H9 (cell line): Measurements from ENCODE around the gene KIRREL3. TPM values are rescaled to one million over a fixed set of nuclear protein-coding genes. Genes with fewer than 3 reads are reported as not detected.

Experiments used
- DNase-seq: peaks from one replicate; pipeline ENCODE4 v3.0.0-alpha.2; 2017
- H2AFZ ChIP-seq: one replicate; pipeline ENCODE4 v1.6.1; 2013; ENCODE audit warnings: mild to moderate bottlenecking, low read length, control low read depth, moderate library complexity
- H2AK5ac ChIP-seq: 2 replicates; pipeline ENCODE4 v1.6.1; 2013; ENCODE audit warnings: low read length, control low read depth, mixed read lengths; ENCODE audit not compliant: insufficient read length
- H2BK120ac ChIP-seq: one replicate; pipeline ENCODE4 v1.6.1; 2013; ENCODE audit warnings: low read depth, mild to moderate bottlenecking, low read length, control low read depth, inconsistent platforms; ENCODE audit not compliant: poor library complexity, severe bottlenecking
- H2BK12ac ChIP-seq: 2 replicates; pipeline ENCODE4 v1.6.1; 2013; ENCODE audit warnings: low read length, control low read depth, mixed read lengths, low read depth; ENCODE audit not compliant: insufficient read length
- H2BK15ac ChIP-seq: 2 replicates; pipeline ENCODE4 v1.6.1; 2013; ENCODE audit warnings: low read depth, low read length, control low read depth
- H2BK20ac ChIP-seq: one replicate; pipeline ENCODE4 v1.6.1; 2013; ENCODE audit warnings: low read depth, mild to moderate bottlenecking, low read length, control low read depth, inconsistent platforms; ENCODE audit not compliant: poor library complexity, severe bottlenecking
- H2BK5ac ChIP-seq: 2 replicates; pipeline ENCODE4 v1.6.1; 2013; ENCODE audit warnings: low read length, control low read depth, mixed read lengths; ENCODE audit not compliant: insufficient read length
- H3K14ac ChIP-seq: 2 replicates; pipeline ENCODE4 v1.6.1; 2013; ENCODE audit warnings: low read length, control low read depth; ENCODE audit not compliant: insufficient read depth
- H3K18ac ChIP-seq: 2 replicates; pipeline ENCODE4 v1.6.1; 2013; ENCODE audit warnings: low read depth, mild to moderate bottlenecking, mixed read lengths, low read length, control low read depth; ENCODE audit not compliant: insufficient read length
- H3K23ac ChIP-seq: 2 replicates; pipeline ENCODE4 v1.6.1; 2013; ENCODE audit warnings: low read length, control low read depth, mixed read lengths, low read depth; ENCODE audit not compliant: insufficient read length
- H3K23me2 ChIP-seq: 2 replicates; pipeline ENCODE4 v1.6.1; 2013; ENCODE audit warnings: low read depth, mild to moderate bottlenecking, mixed read lengths, low read length, control low read depth; ENCODE audit not compliant: insufficient read length, poor library complexity, severe bottlenecking
- H3K27ac ChIP-seq: 2 replicates; pipeline ENCODE4 v1.5.1; 2013; ENCODE audit warnings: low read length, control low read depth, mixed read lengths, low read depth; ENCODE audit not compliant: insufficient read length
- H3K27me3 ChIP-seq: 2 replicates; pipeline ENCODE4 v1.6.1; 2013; ENCODE audit warnings: low read length, control low read depth, inconsistent platforms; ENCODE audit not compliant: insufficient read depth
- H3K4ac ChIP-seq: 2 replicates; pipeline ENCODE4 v1.6.1; 2013; ENCODE audit warnings: low read depth, mild to moderate bottlenecking, control low read depth, inconsistent platforms, low read length, moderate library complexity
- H3K4me1 ChIP-seq: 2 replicates; pipeline ENCODE4 v1.6.1; 2013; ENCODE audit warnings: low read length, control low read depth, inconsistent platforms; ENCODE audit not compliant: insufficient read depth
- H3K4me2 ChIP-seq: 2 replicates; pipeline ENCODE4 v1.6.1; 2013; ENCODE audit warnings: low read length, control low read depth, mixed read lengths; ENCODE audit not compliant: insufficient read length, insufficient read depth
- H3K56ac ChIP-seq: 2 replicates; pipeline ENCODE4 v1.6.1; 2013; ENCODE audit warnings: low read depth, mild to moderate bottlenecking, mixed read lengths, low read length, control low read depth; ENCODE audit not compliant: insufficient read length
- H3K79me1 ChIP-seq: 2 replicates; pipeline ENCODE4 v1.6.1; 2013; ENCODE audit warnings: low read depth, mild to moderate bottlenecking, moderate library complexity, low read length, control low read depth, inconsistent platforms; ENCODE audit not compliant: insufficient read depth, poor library complexity, severe bottlenecking
- H3K79me2 ChIP-seq: 2 replicates; pipeline ENCODE4 v1.6.1; 2013; ENCODE audit warnings: low read length, control low read depth, inconsistent platforms; ENCODE audit not compliant: insufficient read depth
- H3K9ac ChIP-seq: 2 replicates; pipeline ENCODE4 v1.6.1; 2013; ENCODE audit warnings: low read length, control low read depth, mixed read lengths; ENCODE audit not compliant: insufficient read length; ENCODE audit errors: extremely low read depth
- H3K9me3 ChIP-seq: one replicate; pipeline ENCODE4 v1.6.1; 2013; ENCODE audit warnings: low read depth, low read length, inconsistent platforms; ENCODE audit not compliant: control insufficient read depth
- H3T11ph ChIP-seq: one replicate; pipeline ENCODE4 v1.6.1; 2013; ENCODE audit warnings: mild to moderate bottlenecking, low read length, control low read depth, inconsistent platforms
- H4K20me1 ChIP-seq: one replicate; pipeline ENCODE4 v1.6.1; 2013; ENCODE audit not compliant: control insufficient read depth, insufficient read length, insufficient read depth
- H4K5ac ChIP-seq: 2 replicates; pipeline ENCODE4 v1.6.1; 2013; ENCODE audit warnings: low read depth, mild to moderate bottlenecking, mixed read lengths, low read length, control low read depth; ENCODE audit not compliant: insufficient read length
- H4K8ac ChIP-seq: replicated peaks from 2 replicates; pipeline ENCODE4 v1.6.1; 2013; ENCODE audit warnings: low read length, control low read depth, mixed read lengths, low read depth; ENCODE audit not compliant: insufficient read length
- H4K91ac ChIP-seq: 2 replicates; pipeline ENCODE4 v1.6.1; 2013; ENCODE audit warnings: low read depth, mild to moderate bottlenecking, moderate library complexity, mixed read lengths, low read length, control low read depth; ENCODE audit not compliant: insufficient read length
- H3K27ac Mint-ChIP-seq, 3 experiments: 2 replicates in 2 of 3; 3 replicates in 1 of 3; pipeline ENCODE4 v1.8.0; 2020 to 2021; ENCODE audit warnings: mixed read lengths in 3 of 3, mild to moderate bottlenecking in 1 of 3, moderate library complexity in 1 of 3
- H3K27me3 Mint-ChIP-seq: 2 replicates; pipeline ENCODE4 v1.8.0; 2021; ENCODE audit warnings: low read depth, mild to moderate bottlenecking, moderate library complexity, mixed read lengths
- H3K36me3 Mint-ChIP-seq, 3 experiments: 2 replicates in 2 of 3; 3 replicates in 1 of 3; pipeline ENCODE4 v1.8.0; 2020 to 2021; ENCODE audit warnings: low read depth in 3 of 3, mixed read lengths in 3 of 3; ENCODE audit not compliant: insufficient read depth in 1 of 3
- H3K4me1 Mint-ChIP-seq, 2 experiments: 2 replicates each; pipeline ENCODE4 v1.8.0; 2020; ENCODE audit warnings: mixed read lengths in 2 of 2
- H3K4me3 Mint-ChIP-seq, 2 experiments: 2 replicates in 1 of 2; 3 replicates in 1 of 2; pipeline ENCODE4 v1.8.0; 2020 to 2021; ENCODE audit warnings: mild to moderate bottlenecking in 2 of 2, mixed read lengths in 2 of 2, moderate library complexity in 1 of 2
- H3K9me3 Mint-ChIP-seq, 2 experiments: 2 replicates in 1 of 2; 3 replicates in 1 of 2; pipeline ENCODE4 v1.8.0; 2020; ENCODE audit warnings: mild to moderate bottlenecking in 2 of 2, mixed read lengths in 2 of 2, moderate library complexity in 1 of 2
- CTCF ChIP-seq: fragments of 200-600 bp; sonication (generic); conservative IDR thresholded peaks from 3 replicates; pipeline ENCODE4 v1.8.0; 2021; ENCODE audit warnings: antibody characterized with exemption, mild to moderate bottlenecking
- WGBS: extraction: QIAGEN DNeasy Blood & Tissue Kit; methylation state at CpG from one replicate; pipeline ENCODE4 v1.1.7; 2013; ENCODE audit warnings: missing lambda C conversion rate, low lambda C conversion rate, mixed read lengths; ENCODE audit not compliant: insufficient read length; ENCODE audit errors: extremely low coverage; 5-methylcytosine and 5-hydroxymethylcytosine counted together
- total RNA-seq: library from RNA; stranded (reverse); gene quantifications from 2 replicates; pipeline ENCODE4 v1.2.1, GENCODE V29; 2021

Gene KIRREL3
- total RNA-seq, 1 experiment from 2014 or later: 0.17 TPM

GRCh38 chr11:126839496-126839895 is 161.1 kb downstream of the KIRREL3 start:
- H3K79me1 ChIP-seq: no peaks in the 10 kb centered on the region
- WGBS: no CpG with 5 or more reads among the region's 7 CpGs
- no peak overlapping the region for H4K8ac ChIP-seq
- H2BK12ac ChIP-seq: no peak overlapping the region
- no peak overlapping the region for H3K4ac ChIP-seq
- H3K23me2 ChIP-seq: no peaks in the 10 kb centered on the region
- H3K27me3 ChIP-seq: no peaks in the 10 kb centered on the region
- H4K5ac ChIP-seq: no peak overlapping the region
- no peak overlapping the region for H3T11ph ChIP-seq
- no peak overlapping the region for H3K18ac ChIP-seq
- peaks cover 6% of the 10 kb centered on the region for H3K27me3 Mint-ChIP-seq
- H4K20me1 ChIP-seq: no peaks in the 10 kb centered on the region
- no peak overlapping the region for H2AK5ac ChIP-seq
- H3K79me2 ChIP-seq: no peaks in the 10 kb centered on the region
- peaks cover 3 to 6% of the 10 kb centered on the region in 2 experiments for H3K9me3 Mint-ChIP-seq
- no peak overlapping the region for H2BK15ac ChIP-seq
- no peak overlapping the region for H3K9ac ChIP-seq
- H3K14ac ChIP-seq: no peak overlapping the region
- H2BK20ac ChIP-seq: no peak overlapping the region
- H3K4me3 Mint-ChIP-seq: no peak overlapping the region
- H3K36me3 Mint-ChIP-seq: peaks cover 2 to 7% (median 3%) of the 10 kb centered on the region in 3 experiments; a peak in 3 of 7 replicates
- no peak overlapping the region for H3K4me2 ChIP-seq
- no peak overlapping the region for H2BK120ac ChIP-seq
- H3K23ac ChIP-seq: no peak overlapping the region
- H2AFZ ChIP-seq: no peak overlapping the region
- no peak overlapping the region for H3K56ac ChIP-seq
- no peak for DNase-seq
- no peaks in the 10 kb centered on the region for H3K4me1 Mint-ChIP-seq
- no peaks in the 10 kb centered on the region for H3K4me1 ChIP-seq
- peaks cover 6% of the 10 kb centered on the region for H3K9me3 ChIP-seq
- H4K91ac ChIP-seq: no peak overlapping the region
- no peak overlapping the region for H3K27ac Mint-ChIP-seq
- no peak overlapping the region for H2BK5ac ChIP-seq
- TF ChIP-seq CTCF: no peak
- no peak overlapping the region for H3K27ac ChIP-seq
